MM.1S (cell line): ENCODE results near the gene IGF1R.

Experiments
- DNase-seq: peaks from one replicate; pipeline ENCODE4 v3.0.0-alpha.2; 2015
- H2AFZ ChIP-seq: fragments of 300-600 bp; sonication (generic); 2 replicates; pipeline ENCODE4 v1.6.0; 2016; ENCODE audit warnings: antibody characterized with exemption, low read length
- H3F3A ChIP-seq: fragments of 300-600 bp; sonication (generic); 2 replicates; pipeline ENCODE4 v1.6.1; 2016; ENCODE audit warnings: mild to moderate bottlenecking, antibody characterized with exemption, low read length, moderate library complexity, mixed read lengths; ENCODE audit not compliant: insufficient read depth
- H3K27ac ChIP-seq: fragments of 300-600 bp; sonication (generic); 2 replicates; pipeline ENCODE4 v1.5.1; 2016; ENCODE audit warnings: mild to moderate bottlenecking, low read length
- H3K27me3 ChIP-seq: fragments of 300-600 bp; sonication (generic); replicated peaks from 2 replicates; pipeline ENCODE4 v1.6.0; 2016; ENCODE audit warnings: low read length; ENCODE audit not compliant: insufficient read depth
- H3K36me3 ChIP-seq: fragments of 300-600 bp; sonication (generic); replicated peaks from 2 replicates; pipeline ENCODE4 v1.6.1; 2016; ENCODE audit warnings: mild to moderate bottlenecking, low read length, mixed read lengths; ENCODE audit not compliant: insufficient read depth
- H3K4me1 ChIP-seq: fragments of 300-600 bp; sonication (generic); 2 replicates; pipeline ENCODE4 v1.6.1; 2016; ENCODE audit warnings: low read length, mixed read lengths
- H3K4me2 ChIP-seq: fragments of 300-600 bp; sonication (generic); 2 replicates; pipeline ENCODE4 v1.6.0; 2016; ENCODE audit warnings: low read depth, low read length
- H3K4me3 ChIP-seq: fragments of 300-600 bp; sonication (generic); 2 replicates; pipeline ENCODE4 v1.5.1; 2016; ENCODE audit warnings: low read length, mixed read lengths
- H3K79me2 ChIP-seq: fragments of 300-600 bp; sonication (generic); 2 replicates; pipeline ENCODE4 v1.6.1; 2016; ENCODE audit warnings: mixed run types, low read length, mixed read lengths
- H3K9ac ChIP-seq: fragments of 300-600 bp; sonication (generic); 2 replicates; pipeline ENCODE4 v1.6.1; 2016; ENCODE audit warnings: low read length, mixed read lengths
- H3K9me2 ChIP-seq: fragments of 300-600 bp; sonication (generic); replicated peaks from 2 replicates; pipeline ENCODE4 v1.6.1; 2016; ENCODE audit warnings: mild to moderate bottlenecking, low read length, mixed read lengths; ENCODE audit not compliant: insufficient read depth
- H3K9me3 ChIP-seq: fragments of 300-600 bp; sonication (generic); replicated peaks from 2 replicates; pipeline ENCODE4 v1.6.1; 2016; ENCODE audit warnings: mild to moderate bottlenecking, low read length, mixed read lengths; ENCODE audit not compliant: insufficient read depth
- H4K20me1 ChIP-seq: fragments of 300-600 bp; sonication (generic); 2 replicates; pipeline ENCODE4 v1.6.1; 2016; ENCODE audit warnings: mild to moderate bottlenecking, low read length, moderate library complexity, mixed read lengths; ENCODE audit not compliant: insufficient read depth
- CTCF ChIP-seq: fragments of 300-600 bp; sonication (generic); IDR thresholded peaks from 2 replicates; pipeline ENCODE4 v1.5.1; 2016; ENCODE audit warnings: antibody characterized with exemption, low read length, mixed read lengths
- EZH2 ChIP-seq: fragments of 300-600 bp; sonication (generic); optimal IDR thresholded peaks from 2 replicates; pipeline ENCODE3; 2017; ENCODE audit warnings: low read depth, mild to moderate bottlenecking, antibody characterized with exemption, low read length, mixed read lengths
- EZH2phosphoT487 ChIP-seq: fragments of 300-600 bp; sonication (generic); IDR thresholded peaks from 2 replicates; pipeline ENCODE4 v1.6.1; 2018; ENCODE audit warnings: antibody characterized with exemption, low read length

IGF1R gene

GRCh38 chr15:98781838-98782237, 133.5 kb downstream of the IGF1R start:
- Histone ChIP-seq H3K27me3 (no peaks in the 10 kb centered on the region), H3K9me3 (no peaks in the 10 kb centered on the region), H3K4me1 (peaks cover 7% of the 10 kb centered on the region)

GRCh38 chr15:98782801-98783200, 134.5 kb downstream of the IGF1R start:
- Histone ChIP-seq H3K27ac (no peak overlapping the region), H3K36me3 (no peaks in the 10 kb centered on the region), H3K9me2 (no peaks in the 10 kb centered on the region), H3K4me2 (no peak overlapping the region), H3K4me1 (0 out of 2 replicates have a peak, but pooled peaks cover 2% of the 10 kb centered on the region), H3K79me2 (peaks cover 63% of the 10 kb centered on the region), H2AFZ (no peak overlapping the region), H3K9me3 (no peaks in the 10 kb centered on the region), H4K20me1 (no peaks in the 10 kb centered on the region), H3K4me3 (no peak overlapping the region), H3K27me3 (no peaks in the 10 kb centered on the region), H3K9ac (no peak overlapping the region), H3F3A (no peaks in the 10 kb centered on the region)
- no peak for DNase-seq
- TF ChIP-seq EZH2phosphoT487 (no peak), EZH2 (no peak), CTCF (no peak)

More at GRCh38 chr15:98781838-98782237, 133.5 kb downstream of the IGF1R start:
- H3F3A ChIP-seq: peaks cover 7% of the 10 kb centered on the region
- H4K20me1 ChIP-seq: no peaks in the 10 kb centered on the region
- H3K4me3 ChIP-seq: no peak overlapping the region
- H3K79me2 ChIP-seq: peaks cover 60% of the 10 kb centered on the region
- TF ChIP-seq EZH2phosphoT487 (no peak), EZH2 (no peak), CTCF (no peak)
- H3K9me2 ChIP-seq: no peaks in the 10 kb centered on the region
- H3K4me2 ChIP-seq: no peak overlapping the region
- H2AFZ ChIP-seq: no peak overlapping the region
- no peak overlapping the region for H3K9ac ChIP-seq
- no peak overlapping the region for H3K27ac ChIP-seq
- no peaks in the 10 kb centered on the region for H3K36me3 ChIP-seq
- no peak for DNase-seq

DNA sequence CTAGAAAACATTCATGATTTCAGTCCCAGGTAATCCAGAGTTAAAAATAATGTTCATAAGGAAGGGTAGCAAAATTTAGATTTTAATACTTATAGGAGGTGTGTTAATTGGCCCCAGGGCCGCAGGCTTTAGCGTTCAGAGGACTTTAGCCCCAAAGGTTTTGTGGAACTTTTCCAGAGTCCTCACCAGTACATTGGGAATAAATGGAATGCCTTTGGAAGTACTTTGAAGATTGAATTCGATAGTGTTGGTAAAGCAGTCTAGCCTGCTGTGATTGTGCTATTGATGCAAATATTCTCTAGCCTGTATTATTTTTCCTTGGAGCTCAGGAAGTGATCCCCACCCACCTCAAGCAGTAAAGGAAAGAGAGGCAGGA, 137.1 kb downstream of the IGF1R start:
- TF ChIP-seq EZH2phosphoT487 (no peak), CTCF (no peak), EZH2 (no peak)
- no peaks in the 10 kb centered on the region for H3K9me2 ChIP-seq
- no peak overlapping the region for H3K9ac ChIP-seq
- no peak overlapping the region for H3K4me2 ChIP-seq
- H3K36me3 ChIP-seq: no peaks in the 10 kb centered on the region
- no peak for DNase-seq
- no peak overlapping the region for H3K4me3 ChIP-seq
- H3K4me1 ChIP-seq: no peaks in the 10 kb centered on the region
- no peak overlapping the region for H2AFZ ChIP-seq
- H3K79me2 ChIP-seq: peaks cover 68% of the 10 kb centered on the region
- no peak overlapping the region for H3K27ac ChIP-seq
- no peaks in the 10 kb centered on the region for H3K9me3 ChIP-seq
- no peaks in the 10 kb centered on the region for H3K27me3 ChIP-seq
- H4K20me1 ChIP-seq: no peaks in the 10 kb centered on the region
- H3F3A ChIP-seq: no peaks in the 10 kb centered on the region
